GM19372 (cell line): ENCODE data around the gene KATNB1.
A peak's percentile ranks its signal among the peaks of the same experiment; 100 is the strongest.

Experiments used
- ATAC-seq: cut with Tn5 transposase; IDR thresholded peaks from one replicate; pipeline ENCODE4 v1.9.1; 2021; ENCODE audit warnings: mild to moderate bottlenecking, low read depth, moderate library complexity; ENCODE audit not compliant: unreplicated experiment

Gene KATNB1

DNA sequence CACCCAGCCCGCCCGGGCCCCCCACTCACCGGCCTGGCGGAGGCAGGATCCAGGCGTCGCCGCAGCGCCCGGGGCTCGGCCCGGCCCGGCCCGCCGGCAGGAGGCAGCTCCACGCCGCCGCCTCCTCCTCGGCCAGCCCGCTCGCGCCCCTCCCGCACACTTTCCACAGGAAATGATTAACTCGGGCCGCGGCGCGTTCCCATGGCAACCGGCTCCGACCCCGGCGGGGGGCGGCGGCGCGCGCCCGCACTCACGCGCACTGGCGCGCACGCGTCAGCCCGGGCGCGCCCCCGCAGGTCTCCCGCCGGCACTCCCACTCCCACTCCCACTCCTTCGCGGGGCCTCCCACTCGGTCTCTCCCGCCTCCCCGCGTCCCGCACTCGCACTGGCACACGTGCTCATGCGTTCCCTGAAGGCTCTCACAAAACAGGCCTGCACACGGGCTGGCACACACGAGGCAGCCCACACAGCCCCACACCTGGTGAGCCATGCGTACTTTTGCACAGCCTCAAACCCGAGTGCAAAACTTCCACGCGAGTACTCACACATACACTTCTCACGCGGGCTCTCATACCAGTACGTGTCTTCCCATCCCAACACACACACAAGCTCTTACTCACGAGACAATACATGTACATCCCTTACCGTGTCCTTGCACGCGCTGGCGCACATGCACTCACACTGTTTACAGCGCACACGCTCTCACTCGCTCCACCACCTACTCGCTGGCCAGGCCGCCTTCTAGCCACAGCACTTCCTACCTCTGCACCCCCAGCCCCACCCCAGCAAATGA, 67.0 kb downstream of the KATNB1 start, which contains the start of gene KIFC3:
TSS of gene KIFC3 (minus strand) at position 151 of the 793 bp plus-strand sequence. CDS start 4,248 bp downstream, outside the sequence.
- peak; percentile 61 for ATAC-seq

- ATAC-seq: peak; percentile 15
These were observed 67.8 kb downstream of the KATNB1 start for GRCh38 chr16:57803134-57803990.

- ATAC-seq: no peak
These were observed 68.7 kb downstream of the KATNB1 start for GRCh38 chr16:57804111-57804837.

GRCh38 chr16:57805176-57805575, 69.6 kb downstream of the KATNB1 start:
- no peak for ATAC-seq
